HG03045 (cell line): ENCODE measurements around the gene CFTR.
"Not testable (repeated sequence)": the region's sequence is repeated elsewhere in the genome, so short reads cannot be mapped to it uniquely, and the experiment has no call there.

ENCODE experiments used
- ATAC-seq: cut with Tn5 transposase; IDR thresholded peaks from one replicate; pipeline ENCODE4 v1.9.1; 2021; ENCODE audit warnings: mild to moderate bottlenecking, moderate library complexity; ENCODE audit not compliant: unreplicated experiment

Gene CFTR

GRCh38 chr7:117479225-117480054 is at the start of gene CFTR:
Gene CFTR, plus strand, starts transcription at chr7:117480025. Its CDS starts 70 bp downstream, at chr7:117480095.
- no peak for ATAC-seq

- ATAC-seq: peak; percentile 94
Observed at GRCh38 chr7:117435475-117436043, 44.3 kb upstream of the CFTR start.

GRCh38 chr7:117444646-117445045 is 35.2 kb upstream of the CFTR start:
- no peak for ATAC-seq

- ATAC-seq: no peak
Observed at GRCh38 chr7:117445206-117445605, 34.6 kb upstream of the CFTR start.

- ATAC-seq: no peak
Observed at GRCh38 chr7:117446220-117446815, 33.5 kb upstream of the CFTR start.

- ATAC-seq: no peak
Observed at GRCh38 chr7:117448655-117449054, 31.2 kb upstream of the CFTR start.

GRCh38 chr7:117458977-117459583 is 20.7 kb upstream of the CFTR start:
- no peak for ATAC-seq

- ATAC-seq: no peak
Observed at GRCh38 chr7:117459735-117460134, 20.1 kb upstream of the CFTR start.

- ATAC-seq: not testable (repeated sequence)
Observed at GRCh38 chr7:117460815-117461214, 19.0 kb upstream of the CFTR start.

GRCh38 chr7:117468174-117468573 is 11.7 kb upstream of the CFTR start:
- ATAC-seq: no peak

GRCh38 chr7:117470777-117471176 is 9.0 kb upstream of the CFTR start:
- ATAC-seq: no peak

GRCh38 chr7:117472335-117472734 is 7.5 kb upstream of the CFTR start:
- no peak for ATAC-seq

- ATAC-seq: no peak
Observed at GRCh38 chr7:117476557-117477215, 3.1 kb upstream of the CFTR start.

GRCh38 chr7:117478836-117479224 is 995 bp upstream of the CFTR start:
- ATAC-seq: no peak

GRCh38 chr7:117480055-117480362 is 184 bp downstream of the CFTR start:
- no peak for ATAC-seq

- ATAC-seq: no peak
Observed at GRCh38 chr7:117480978-117481377, 1.2 kb downstream of the CFTR start.

GRCh38 chr7:117485118-117485620 is 5.3 kb downstream of the CFTR start:
- no peak for ATAC-seq

- no peak for ATAC-seq
Observed at GRCh38 chr7:117489016-117489415, 9.2 kb downstream of the CFTR start.

GRCh38 chr7:117489430-117489829 is 9.6 kb downstream of the CFTR start:
- ATAC-seq: no peak

- no peak for ATAC-seq
Observed at GRCh38 chr7:117489911-117490310, 10.1 kb downstream of the CFTR start.

GRCh38 chr7:117492649-117493048 is 12.8 kb downstream of the CFTR start:
- no peak for ATAC-seq
